ENCODE measurements around the gene RAX2.
"Not testable (repeated sequence)": the region's sequence is repeated elsewhere in the genome, so short reads cannot be mapped to it uniquely, and the experiment has no call there.

- TF ChIP-seq EZH2 (IDR thresholded peaks at IDR 0.05; ENCODE audit: borderline replicate concordance); CTCF (IDR thresholded peaks at IDR 0.05; ENCODE audit: poor library complexity); EZH2phosphoT487 (IDR thresholded peaks at IDR 0.05; ENCODE audit: low read depth, severe bottlenecking, unreplicated experiment): not testable (repeated sequence)
Measured at GRCh38 chr19:3816148-3816547, 44.1 kb upstream of the RAX2 start.

Data from hepatocyte (in vitro differentiated cells).